ENCODE results near the gene ADCY1. TPM values are rescaled to one million over a fixed set of nuclear protein-coding genes. Genes with fewer than 3 reads are reported as not detected.

ADCY1 gene
- total and polyA plus RNA-seq, 2 donors from 2014 or later: 2.9 to 3.7 TPM

DNA sequence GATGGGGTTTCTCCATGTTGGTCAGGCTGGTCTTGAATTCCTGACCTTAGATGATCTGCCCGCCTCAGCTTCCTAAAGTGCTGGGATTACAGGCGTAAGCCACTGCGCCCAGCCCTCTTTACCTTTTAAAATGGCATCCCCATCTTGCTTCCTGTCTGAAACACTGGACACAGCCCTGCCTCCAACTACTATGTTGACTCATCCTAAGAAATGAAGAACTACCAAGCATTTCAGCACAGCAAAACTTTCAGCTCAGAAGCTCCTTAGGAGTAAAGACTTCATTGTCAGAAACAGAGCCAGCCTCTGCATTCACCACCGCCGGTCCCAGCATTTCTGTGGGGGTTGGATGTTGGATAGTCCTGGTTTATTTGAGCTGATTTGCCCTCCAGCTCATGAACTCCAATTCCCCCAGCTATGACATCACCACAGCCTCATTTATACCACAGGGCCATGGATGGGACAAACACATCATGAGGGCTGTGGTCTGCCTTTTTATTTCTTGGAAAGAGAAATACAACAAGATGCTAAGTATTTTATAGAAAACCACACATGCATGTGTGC is 123.5 kb downstream of the ADCY1 start:
- H3K36me3 ChIP-seq (ENCODE audit: control insufficient read depth in 2 of 3, insufficient read depth in 3 of 3, low read length in 3 of 3): no peaks in the 10 kb centered on the region
- intact Hi-C loops (cut with DNase I): no loop called here
- peaks cover 0 to 9% (median 3%) of the 10 kb centered on the region in 3 donors for H3K4me1 ChIP-seq (ENCODE audit: control insufficient read depth in 2 of 3, insufficient read depth in 2 of 3, low read depth in 1 of 3, low read length in 3 of 3)
- H3K27ac ChIP-seq (ENCODE audit: low read depth in 2 of 2, low read length in 2 of 2): no peak overlapping the region
- no peak overlapping the region for H3K9ac ChIP-seq (ENCODE audit: low read length in 3 of 3)
- DNase-seq (no peak), FAIRE-seq (no peak)
- H3K9me3 ChIP-seq (ENCODE audit: control insufficient read depth in 2 of 3, insufficient read depth in 1 of 3, low read length in 3 of 3): no peaks in the 10 kb centered on the region
- H3K4me3 ChIP-seq (ENCODE audit: low read length in 3 of 3): no peak overlapping the region
- no peaks in the 10 kb centered on the region for H3K27me3 ChIP-seq (ENCODE audit: control insufficient read depth, insufficient read depth, low read length)
- TF ChIP-seq, protein P1, sequence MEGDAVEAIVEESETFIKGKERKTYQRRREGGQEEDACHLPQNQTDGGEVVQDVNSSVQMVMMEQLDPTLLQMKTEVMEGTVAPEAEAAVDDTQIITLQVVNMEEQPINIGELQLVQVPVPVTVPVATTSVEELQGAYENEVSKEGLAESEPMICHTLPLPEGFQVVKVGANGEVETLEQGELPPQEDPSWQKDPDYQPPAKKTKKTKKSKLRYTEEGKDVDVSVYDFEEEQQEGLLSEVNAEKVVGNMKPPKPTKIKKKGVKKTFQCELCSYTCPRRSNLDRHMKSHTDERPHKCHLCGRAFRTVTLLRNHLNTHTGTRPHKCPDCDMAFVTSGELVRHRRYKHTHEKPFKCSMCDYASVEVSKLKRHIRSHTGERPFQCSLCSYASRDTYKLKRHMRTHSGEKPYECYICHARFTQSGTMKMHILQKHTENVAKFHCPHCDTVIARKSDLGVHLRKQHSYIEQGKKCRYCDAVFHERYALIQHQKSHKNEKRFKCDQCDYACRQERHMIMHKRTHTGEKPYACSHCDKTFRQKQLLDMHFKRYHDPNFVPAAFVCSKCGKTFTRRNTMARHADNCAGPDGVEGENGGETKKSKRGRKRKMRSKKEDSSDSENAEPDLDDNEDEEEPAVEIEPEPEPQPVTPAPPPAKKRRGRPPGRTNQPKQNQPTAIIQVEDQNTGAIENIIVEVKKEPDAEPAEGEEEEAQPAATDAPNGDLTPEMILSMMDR (IDR thresholded peaks at IDR 0.05; ENCODE audit: borderline replicate concordance, extremely low read depth, insufficient read depth): no peak

DNA sequence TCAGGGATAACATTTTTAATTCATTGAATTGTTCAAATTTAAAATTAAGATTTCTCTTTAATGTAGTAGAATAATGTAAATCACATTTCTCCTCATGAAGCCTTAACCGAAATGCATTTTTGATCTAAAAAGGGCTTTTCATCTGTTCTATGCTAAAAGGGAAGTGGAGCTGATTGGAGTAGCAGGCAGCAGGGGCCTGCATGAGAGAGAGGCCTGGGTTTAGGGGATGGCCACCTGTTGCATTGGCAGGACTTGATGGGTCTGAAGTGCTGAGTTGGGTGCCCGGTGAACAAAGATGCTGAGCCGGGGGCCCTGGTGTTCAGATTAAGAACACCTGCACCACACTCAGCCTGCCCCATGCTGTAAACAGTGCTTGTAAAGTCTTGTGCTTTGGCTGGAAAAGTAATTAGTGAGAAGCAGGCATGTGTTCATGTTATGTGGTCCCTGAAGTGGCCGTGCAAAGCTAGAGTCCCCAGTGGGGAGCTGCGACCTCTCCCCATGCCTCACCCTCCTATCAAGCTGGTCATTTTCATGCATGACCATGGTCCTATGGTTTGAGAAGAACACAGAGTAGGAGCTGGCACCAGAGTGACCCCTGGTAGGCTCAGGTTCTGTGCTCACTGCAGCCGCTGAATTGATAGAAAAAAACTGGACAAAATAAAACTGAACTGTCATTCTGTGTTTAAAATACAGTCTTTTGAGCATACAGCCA is 124.3 kb downstream of the ADCY1 start:
- DNase-seq (no peak), FAIRE-seq (no peak)
- no peaks in the 10 kb centered on the region for H3K9me3 ChIP-seq (ENCODE audit: control insufficient read depth in 2 of 3, insufficient read depth in 1 of 3, low read length in 3 of 3)
- H3K27ac ChIP-seq (ENCODE audit: low read depth in 2 of 2, low read length in 2 of 2): no peak overlapping the region
- no peaks in the 10 kb centered on the region for H3K36me3 ChIP-seq (ENCODE audit: control insufficient read depth in 2 of 3, insufficient read depth in 3 of 3, low read length in 3 of 3)
- intact Hi-C loops (cut with DNase I): no loop called here
- H3K9ac ChIP-seq (ENCODE audit: low read length in 3 of 3): no peak overlapping the region
- peaks cover 0 to 9% (median 3%) of the 10 kb centered on the region in 3 donors for H3K4me1 ChIP-seq (ENCODE audit: control insufficient read depth in 2 of 3, insufficient read depth in 2 of 3, low read depth in 1 of 3, low read length in 3 of 3)
- TF ChIP-seq, protein P1 (IDR thresholded peaks at IDR 0.05; ENCODE audit: borderline replicate concordance, extremely low read depth, insufficient read depth): no peak
- H3K4me3 ChIP-seq (ENCODE audit: low read length in 3 of 3): no peak overlapping the region
- H3K27me3 ChIP-seq (ENCODE audit: control insufficient read depth, insufficient read depth, low read length): no peaks in the 10 kb centered on the region

DNA sequence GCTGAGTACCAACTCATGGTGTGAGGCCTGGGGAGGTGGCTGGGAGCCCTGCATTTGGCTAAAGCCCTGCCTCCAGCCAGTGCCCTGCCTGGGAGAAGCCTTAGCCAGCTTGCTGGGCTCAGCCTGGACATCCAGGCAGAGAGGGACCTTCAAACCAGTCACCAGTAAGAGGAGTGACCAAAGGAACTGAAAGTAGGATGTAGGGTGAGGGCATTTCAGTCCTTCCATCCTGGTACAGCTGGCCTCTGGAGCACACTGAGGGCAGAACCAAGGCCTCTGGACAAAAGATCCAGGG is 124.8 kb downstream of the ADCY1 start:
- Histone ChIP-seq H3K36me3 (ENCODE audit: control insufficient read depth in 2 of 3, insufficient read depth in 3 of 3, low read length in 3 of 3) (no peaks in the 10 kb centered on the region), H3K27me3 (ENCODE audit: control insufficient read depth, insufficient read depth, low read length) (no peaks in the 10 kb centered on the region), H3K4me1 (ENCODE audit: control insufficient read depth in 2 of 3, insufficient read depth in 2 of 3, low read depth in 1 of 3, low read length in 3 of 3) (peaks cover 0 to 9% (median 3%) of the 10 kb centered on the region in 3 donors), H3K9ac (ENCODE audit: low read length in 3 of 3) (no peak overlapping the region), H3K4me3 (ENCODE audit: low read length in 3 of 3) (no peak overlapping the region), H3K9me3 (ENCODE audit: control insufficient read depth in 2 of 3, insufficient read depth in 1 of 3, low read length in 3 of 3) (no peaks in the 10 kb centered on the region), H3K27ac (ENCODE audit: low read depth in 2 of 2, low read length in 2 of 2) (no peak overlapping the region)
- intact Hi-C loops (cut with DNase I): no loop called here
- no peak for FAIRE-seq
- TF ChIP-seq, protein P1 (IDR thresholded peaks at IDR 0.05; ENCODE audit: borderline replicate concordance, extremely low read depth, insufficient read depth): no peak
- no peak for DNase-seq
